ENCODE results near the gene SOX9. TPM values are rescaled to one million over a fixed set of nuclear protein-coding genes. Genes with fewer than 3 reads are reported as not detected.

Gene SOX9
- total RNA-seq, 3 donors from 2014 or later = 3.0 to 47.7 (median 15.7) TPM

GRCh38 chr17:72126575-72127486, 6.0 kb downstream of the SOX9 start:
- Histone ChIP-seq H3K27me3 (no peaks in the 10 kb centered on the region), H3K27ac (peak overlapping the region; percentile 83 to 93), H3K4me3 (no peak overlapping the region), H3K4me1 (peaks cover 0 to 4% of the 10 kb centered on the region in 2 donors), H3K9me3 (no peaks in the 10 kb centered on the region), H3K36me3 (no peaks in the 10 kb centered on the region)
- no peak for DNase-seq (ENCODE audit: low spot score in 2 of 2)
- intact Hi-C loops (cut with DNase I; ENCODE audit: low total_unique reads) = loop anchor here (10.0 kb wide), 1 partner anchor 332 kb away; no protein-coding TSS in a partner anchor
- TF ChIP-seq POLR2AphosphoS5 (IDR thresholded peaks at IDR 0.05) (no peak), CTCF (IDR thresholded peaks at IDR 0.05) (peak in 1 of 3 donors; percentile 28)

GRCh38 chr17:72128039-72128438, 7.2 kb downstream of the SOX9 start:
- TF ChIP-seq CTCF (IDR thresholded peaks at IDR 0.05) (no peak), POLR2A (IDR thresholded peaks at IDR 0.05) (no peak), POLR2AphosphoS5 (IDR thresholded peaks at IDR 0.05) (no peak)
- intact Hi-C loops (cut with DNase I; ENCODE audit: low total_unique reads) = loop anchor here (10.0 kb wide), 1 partner anchor 333 kb away; no protein-coding TSS in a partner anchor
- no peak for DNase-seq (ENCODE audit: low spot score in 2 of 2)
- no peak overlapping the region for H3K4me3 ChIP-seq
- H3K27me3 ChIP-seq = no peaks in the 10 kb centered on the region
- H3K9me3 ChIP-seq = no peaks in the 10 kb centered on the region
- peaks cover 0 to 4% of the 10 kb centered on the region in 2 donors for H3K4me1 ChIP-seq
- no peaks in the 10 kb centered on the region for H3K36me3 ChIP-seq
- H3K27ac ChIP-seq = peak overlapping the region in 1 of 2 donors; percentile 93

GRCh38 chr17:72134608-72135394, 14.0 kb downstream of the SOX9 start:
- Histone ChIP-seq H3K27me3 (no peaks in the 10 kb centered on the region), H3K9me3 (no peaks in the 10 kb centered on the region), H3K4me3 (no peak overlapping the region), H3K27ac (peak overlapping the region; percentile 44 to 48), H3K36me3 (no peaks in the 10 kb centered on the region), H3K4me1 (no peaks in the 10 kb centered on the region)
- TF ChIP-seq CTCF (IDR thresholded peaks at IDR 0.05) = no peak
- no peak for TF ChIP-seq POLR2A (IDR thresholded peaks at IDR 0.05)
- no peak for TF ChIP-seq POLR2AphosphoS5 (IDR thresholded peaks at IDR 0.05)
- DNase-seq (ENCODE audit: low spot score in 2 of 2) = no peak
- intact Hi-C loops (cut with DNase I; ENCODE audit: low total_unique reads) = no loop called here

- intact Hi-C loops (cut with DNase I; ENCODE audit: low total_unique reads) = no loop called here
- Histone ChIP-seq H3K9me3 (no peaks in the 10 kb centered on the region), H3K27ac (peak overlapping the region; percentile 44 to 48), H3K27me3 (no peaks in the 10 kb centered on the region), H3K36me3 (no peaks in the 10 kb centered on the region), H3K4me1 (no peaks in the 10 kb centered on the region), H3K4me3 (no peak overlapping the region)
- TF ChIP-seq POLR2A (IDR thresholded peaks at IDR 0.05) (no peak), CTCF (IDR thresholded peaks at IDR 0.05) (no peak), POLR2AphosphoS5 (IDR thresholded peaks at IDR 0.05) (no peak)
- no peak for DNase-seq (ENCODE audit: low spot score in 2 of 2)
Measured at GRCh38 chr17:72135546-72136325, 14.9 kb downstream of the SOX9 start.

Measured in breast epithelium (tissue), 4 donors.